GM21381 (cell line): Measurements from ENCODE around the gene FHAD1.
"Not testable (repeated sequence)": the region's sequence is repeated elsewhere in the genome, so short reads cannot be mapped to it uniquely, and the experiment has no call there.

ENCODE experiments used
- ATAC-seq: cut with Tn5 transposase; IDR thresholded peaks from one replicate; pipeline ENCODE4 v1.9.1; 2021; ENCODE audit warnings: mild to moderate bottlenecking, moderate library complexity; ENCODE audit not compliant: unreplicated experiment

Gene FHAD1

DNA sequence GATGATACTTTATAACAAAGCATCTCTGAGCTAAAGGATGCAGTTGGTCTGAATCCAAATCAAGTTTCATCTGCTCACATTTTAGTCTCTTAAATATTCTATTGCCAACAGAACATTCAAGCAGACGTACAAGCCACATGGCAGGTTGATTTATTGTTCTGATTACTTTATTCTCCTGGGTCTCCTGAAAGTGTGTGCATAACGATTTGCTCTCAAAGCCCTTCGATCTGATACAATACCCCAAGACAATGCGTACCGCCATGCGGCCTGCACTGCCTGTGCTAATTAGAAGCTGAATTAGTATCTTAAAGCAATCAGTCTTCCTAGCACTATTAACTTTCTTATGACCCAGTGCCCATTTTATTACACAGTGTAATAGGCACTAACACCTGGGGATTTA lies 56.9 kb downstream of the FHAD1 start:
- no peak for ATAC-seq

- no peak for ATAC-seq
These were observed 57.9 kb downstream of the FHAD1 start for GRCh38 chr1:15304708-15305467.

GRCh38 chr1:15305468-15305770 lies 58.4 kb downstream of the FHAD1 start:
- no peak for ATAC-seq

DNA sequence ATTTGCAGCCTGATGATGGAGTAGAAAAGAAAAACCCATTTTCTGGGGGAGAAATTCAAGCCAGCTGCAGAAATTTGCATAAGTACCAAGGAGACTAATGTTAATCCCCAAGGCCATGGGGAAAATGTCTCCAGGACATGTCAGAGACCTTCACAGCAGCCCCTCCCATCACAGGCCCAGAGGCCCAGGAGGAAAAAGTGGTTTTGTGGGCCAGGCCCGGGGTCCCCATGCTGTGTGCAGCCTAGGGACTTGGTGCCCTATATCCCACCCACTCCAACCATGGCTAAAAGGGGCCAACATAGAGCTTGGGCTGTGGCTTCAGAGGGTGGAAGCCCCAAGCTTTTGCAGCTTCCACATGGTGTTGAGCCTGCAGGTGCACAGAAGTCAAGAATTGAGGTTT lies 59.3 kb downstream of the FHAD1 start:
- not testable (repeated sequence) for ATAC-seq

DNA sequence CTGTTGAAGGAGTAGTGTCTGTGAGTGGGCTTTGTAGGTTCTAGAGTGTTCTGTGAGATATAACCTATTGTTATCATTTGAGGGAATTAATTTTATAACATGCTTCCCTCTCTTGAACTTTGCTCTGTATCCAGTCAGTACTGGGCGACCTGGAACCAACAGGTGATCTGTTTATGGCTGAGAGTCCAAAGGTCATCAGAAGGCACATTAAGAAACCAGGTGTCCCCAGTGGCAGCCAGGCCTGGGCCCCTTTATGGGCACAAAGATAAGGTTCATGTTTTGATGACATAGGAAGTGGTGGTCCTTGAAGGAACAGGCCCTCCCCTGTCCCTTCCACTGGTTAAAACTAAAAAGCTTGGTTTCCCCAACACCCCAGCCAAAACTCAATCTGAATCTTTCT lies 61.1 kb downstream of the FHAD1 start:
- no peak for ATAC-seq

- ATAC-seq = no peak
These were observed 61.6 kb downstream of the FHAD1 start for GRCh38 chr1:15308621-15309027.

DNA sequence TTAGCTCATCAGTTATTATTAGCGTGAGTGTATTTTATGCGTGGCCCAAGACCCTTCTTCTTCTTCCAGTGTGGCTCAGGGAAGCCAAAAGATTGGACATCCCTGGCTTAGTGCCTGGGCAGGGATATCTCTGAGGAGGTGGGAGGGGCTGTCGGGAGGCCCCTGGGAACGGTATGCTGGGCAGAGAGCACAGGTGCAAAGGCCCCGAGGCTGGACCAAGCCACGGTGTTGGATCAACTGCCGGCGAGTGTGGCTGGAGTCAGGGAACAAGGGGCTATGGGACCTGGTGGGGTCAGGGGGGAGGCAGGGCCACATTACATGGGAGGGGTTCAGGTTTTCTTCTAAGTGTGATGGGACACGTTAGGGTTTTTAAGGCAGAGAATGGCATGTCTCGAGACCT lies 62.7 kb downstream of the FHAD1 start:
- ATAC-seq = no peak

DNA sequence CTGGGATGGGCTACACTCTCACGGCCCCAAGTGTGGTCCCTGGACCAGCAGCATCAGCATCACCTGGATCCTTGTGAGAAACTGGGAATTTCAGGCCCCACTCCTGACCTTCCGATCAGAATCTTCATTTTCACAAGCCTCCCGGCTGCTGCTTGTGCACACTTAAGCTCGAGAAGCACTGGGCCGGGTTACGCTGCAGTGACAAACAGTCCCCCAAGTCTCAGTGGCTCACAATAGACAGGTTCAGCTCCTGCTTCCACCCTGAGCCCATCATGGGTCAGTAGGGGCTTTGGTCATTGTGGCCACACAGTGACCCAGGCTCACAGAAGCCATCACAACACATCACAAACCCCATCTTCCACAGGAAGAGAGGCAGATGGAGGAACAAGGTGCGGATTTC lies 63.5 kb downstream of the FHAD1 start:
- no peak for ATAC-seq

DNA sequence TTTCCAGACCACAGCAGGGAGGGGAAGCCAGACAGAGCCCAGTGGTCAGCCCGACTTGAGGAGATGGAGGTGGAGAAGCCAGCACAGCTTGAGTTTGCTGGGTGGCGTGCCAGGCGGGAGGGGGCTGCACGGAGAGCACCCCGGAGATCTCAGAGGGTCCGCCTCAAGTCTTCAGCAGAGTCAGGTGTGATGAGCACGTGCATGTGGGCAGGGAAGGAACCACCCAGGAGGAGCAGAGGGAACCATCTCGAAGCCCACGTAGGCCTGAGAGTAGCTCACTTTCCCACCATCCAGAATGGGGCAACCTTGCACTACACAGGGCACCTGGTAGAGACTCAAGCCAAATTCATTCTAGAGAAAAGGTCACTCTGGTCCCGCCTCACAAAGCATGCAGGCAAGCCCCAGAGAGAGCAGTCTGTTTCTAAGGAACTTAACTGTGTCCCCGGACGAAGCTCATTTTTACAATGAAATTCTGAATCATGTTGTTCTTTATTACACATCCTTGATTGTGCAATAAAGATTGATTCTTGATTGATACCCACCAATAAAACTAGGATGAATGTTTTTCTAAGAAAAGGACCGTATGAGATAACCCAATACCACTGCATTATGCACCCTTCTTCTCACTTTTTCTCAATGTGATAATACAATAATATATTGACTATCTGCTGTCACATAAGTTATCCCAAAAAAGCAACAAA lies 64.2 kb downstream of the FHAD1 start:
- ATAC-seq = no peak

GRCh38 chr1:15311880-15312279 lies 64.9 kb downstream of the FHAD1 start:
- no peak for ATAC-seq

DNA sequence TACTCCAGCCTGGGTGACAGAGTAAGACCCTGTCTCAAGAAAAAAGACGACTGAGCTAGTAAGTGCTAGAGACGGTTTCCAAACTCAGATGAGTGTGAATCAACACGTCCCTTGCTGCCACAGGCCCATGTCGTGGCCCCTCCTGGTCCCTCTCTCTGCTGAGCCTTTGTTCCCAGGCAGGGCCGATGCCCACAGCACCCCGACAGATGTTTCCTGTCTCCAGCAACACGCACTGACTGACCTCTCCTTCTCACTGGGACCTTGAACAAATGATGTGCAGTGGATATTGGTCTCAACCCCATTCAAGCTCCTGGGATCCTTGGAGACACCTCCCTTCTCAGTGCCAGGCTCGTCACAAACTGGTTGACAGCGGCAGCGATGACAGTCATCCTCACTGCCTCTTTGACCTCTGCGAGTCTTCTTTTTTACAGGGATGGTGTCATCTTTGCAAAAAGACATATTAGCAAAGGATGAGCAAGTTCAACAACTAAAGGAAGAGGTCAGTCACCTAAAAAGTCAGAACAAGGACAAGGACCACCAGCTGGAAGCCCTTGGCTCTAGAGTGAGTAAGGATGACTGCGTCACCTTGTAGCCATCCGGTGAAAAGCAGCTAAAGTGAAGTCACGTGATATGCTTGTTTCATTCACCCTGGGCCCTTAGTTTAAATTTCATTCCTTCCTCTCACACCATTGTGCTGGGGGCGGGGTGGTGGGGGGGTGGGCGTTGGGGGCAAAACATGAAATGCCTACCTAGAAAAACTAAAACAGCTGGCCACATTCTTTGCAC lies 65.8 kb downstream of the FHAD1 start:
- no peak for ATAC-seq

GRCh38 chr1:15314328-15315281 lies 67.6 kb downstream of the FHAD1 start:
- ATAC-seq = no peak

DNA sequence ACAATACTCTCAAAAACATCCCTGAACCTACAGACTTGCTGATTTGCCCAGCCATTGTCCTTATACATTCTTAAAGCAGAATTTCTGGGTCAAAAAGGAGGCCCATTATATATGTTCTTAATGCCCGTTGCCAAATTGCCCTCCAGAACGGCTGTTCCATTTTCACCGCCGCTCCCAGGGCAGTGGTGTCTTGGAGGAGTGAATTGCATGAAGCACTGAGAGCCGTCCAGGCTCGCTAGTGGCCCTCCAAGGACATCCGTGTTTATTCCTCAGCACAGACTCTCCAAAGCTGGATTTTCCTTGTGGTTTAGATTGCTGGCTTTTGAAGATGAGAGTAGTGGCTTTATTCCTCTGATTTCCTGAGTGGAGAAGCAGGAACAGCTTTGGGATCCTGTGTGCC lies 68.8 kb downstream of the FHAD1 start:
- no peak for ATAC-seq

DNA sequence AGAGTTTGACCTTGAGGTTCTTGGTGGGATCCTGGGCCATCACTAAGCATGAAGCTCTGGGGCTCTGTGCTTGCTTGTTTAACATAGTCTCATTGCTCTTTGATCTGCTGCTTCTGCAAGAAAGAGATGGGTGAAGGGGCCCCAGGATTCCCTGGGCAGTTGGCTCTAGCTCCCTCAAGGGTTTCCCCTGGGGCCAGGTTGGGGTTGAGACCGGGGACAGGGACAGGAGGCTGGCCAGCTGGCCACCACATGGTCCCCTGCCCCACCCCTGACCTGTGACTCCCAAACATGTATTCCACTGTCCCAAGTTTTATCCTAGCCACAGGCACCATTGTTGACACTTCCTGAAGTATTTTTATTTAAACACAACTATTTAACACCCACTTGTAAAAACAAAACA lies 69.5 kb downstream of the FHAD1 start:
- ATAC-seq = no peak

GRCh38 chr1:15320267-15320666 lies 73.2 kb downstream of the FHAD1 start:
- no peak for ATAC-seq

DNA sequence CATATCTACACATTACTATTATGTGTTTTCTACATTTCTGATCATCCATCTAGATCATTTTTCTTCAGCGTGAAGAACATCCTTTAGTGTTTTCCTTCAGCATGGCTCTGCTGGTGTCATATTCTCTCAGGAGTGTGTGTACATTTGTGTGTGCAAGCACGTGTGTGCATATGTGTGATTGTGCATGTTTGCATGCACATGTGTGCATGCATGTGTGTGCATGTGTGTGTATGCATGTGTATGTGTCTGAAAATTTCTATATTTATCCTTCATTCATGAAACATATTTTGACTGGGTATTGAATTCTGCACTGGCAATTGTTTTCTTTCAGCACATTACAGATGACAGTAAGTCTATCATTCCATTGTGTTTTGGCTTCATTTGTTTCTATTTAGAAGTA lies 74.6 kb downstream of the FHAD1 start:
- no peak for ATAC-seq

DNA sequence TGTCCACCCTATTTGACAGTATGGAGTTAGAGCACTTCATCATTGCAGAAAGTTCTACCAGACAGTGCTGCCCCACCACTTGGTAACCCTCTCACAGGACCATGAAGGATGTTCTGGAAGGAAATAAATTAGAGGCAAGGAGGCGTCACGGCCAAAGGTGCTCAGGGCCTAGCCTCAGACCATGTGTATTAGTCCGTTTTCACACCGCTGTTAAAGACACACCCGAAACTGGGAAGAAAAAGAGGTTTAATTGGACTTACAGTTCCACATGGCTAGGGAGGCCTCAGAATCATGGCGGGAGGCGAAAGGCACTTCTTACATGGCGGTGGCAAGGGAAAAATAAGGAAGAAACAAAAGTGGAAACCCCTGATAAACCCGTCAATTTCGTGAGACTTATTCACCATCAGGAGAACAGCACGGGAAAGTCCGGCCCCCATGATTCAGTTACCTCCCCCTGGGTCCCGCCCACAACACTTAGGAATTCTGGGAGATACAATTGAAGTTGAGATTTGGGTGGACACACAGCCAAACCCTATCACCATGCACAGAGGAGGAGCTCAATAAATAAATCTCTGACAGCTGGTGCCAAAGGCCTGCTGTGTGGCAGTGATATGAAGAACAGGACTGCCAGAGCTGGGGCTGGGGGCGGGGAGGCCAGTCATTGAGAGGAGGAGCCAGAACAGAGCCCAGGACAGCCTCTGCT lies 75.8 kb downstream of the FHAD1 start:
- no peak for ATAC-seq

DNA sequence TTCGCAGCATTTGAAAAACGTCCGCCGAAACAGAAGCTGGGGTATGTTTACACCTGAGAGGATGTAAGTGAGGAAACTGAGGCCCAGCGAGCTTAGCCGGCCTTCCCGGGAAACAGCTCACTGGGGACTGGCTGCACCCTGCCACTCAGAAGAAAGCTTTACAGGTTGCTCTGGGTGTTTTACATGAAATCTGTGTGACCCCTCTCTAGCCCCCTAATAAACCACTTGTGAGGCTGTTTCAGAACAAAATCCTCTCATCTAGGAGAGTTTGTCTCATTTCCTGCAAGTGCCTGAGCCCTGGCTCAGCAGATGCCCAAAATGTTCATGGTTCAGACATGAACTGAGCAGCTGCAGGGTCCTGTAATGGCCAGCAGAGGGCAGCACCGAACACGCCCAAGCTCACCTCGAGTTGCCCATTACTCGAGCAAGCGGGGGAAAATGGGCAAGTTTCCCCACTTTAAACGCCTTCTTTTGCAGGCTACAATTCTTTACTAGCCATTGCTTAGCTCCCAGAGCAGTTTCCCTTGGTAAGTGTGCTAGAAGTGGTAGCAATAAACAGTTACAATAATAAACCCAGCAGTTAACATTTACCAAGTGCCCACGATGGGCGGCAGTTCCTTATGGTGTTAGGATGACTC lies 76.4 kb downstream of the FHAD1 start:
- ATAC-seq = peak; percentile 62

GRCh38 chr1:15323989-15324868 lies 77.2 kb downstream of the FHAD1 start:
- no peak for ATAC-seq
